KMS-11 (cell line): ENCODE results near the gene STARD9.

ENCODE experiments used
- H2AFZ ChIP-seq: fragments of 200-600 bp; sonication (generic); 2 replicates; pipeline ENCODE4 v1.6.1; 2016; ENCODE audit warnings: antibody characterized with exemption, mixed run types, low read depth
- H3K27ac ChIP-seq: fragments of 200-600 bp; sonication (generic); 2 replicates; pipeline ENCODE4 v1.6.1; 2016; ENCODE audit warnings: mild to moderate bottlenecking, mixed run types
- H3K27me3 ChIP-seq: fragments of 200-600 bp; sonication (generic); 2 replicates; pipeline ENCODE4 v1.6.1; 2017; ENCODE audit warnings: mild to moderate bottlenecking, low read depth, mixed run types, moderate library complexity; ENCODE audit not compliant: insufficient read depth
- H3K36me3 ChIP-seq: fragments of 200-600 bp; sonication (generic); 2 replicates; pipeline ENCODE4 v1.6.1; 2017; ENCODE audit warnings: mild to moderate bottlenecking, mixed run types; ENCODE audit not compliant: insufficient read depth
- H3K4me1 ChIP-seq: fragments of 200-600 bp; sonication (generic); 2 replicates; pipeline ENCODE4 v1.6.1; 2016; ENCODE audit warnings: mild to moderate bottlenecking, low read depth, mixed run types; ENCODE audit not compliant: poor library complexity, severe bottlenecking
- H3K4me2 ChIP-seq: fragments of 200-600 bp; sonication (generic); 2 replicates; pipeline ENCODE4 v1.7.0; 2016; ENCODE audit warnings: mild to moderate bottlenecking, mixed run types
- H3K4me3 ChIP-seq: fragments of 200-600 bp; sonication (generic); IDR thresholded peaks from 2 replicates; pipeline ENCODE4 v1.6.1; 2017; ENCODE audit warnings: low read depth, low read length, mixed read lengths; ENCODE audit not compliant: insufficient read depth
- H3K79me2 ChIP-seq: fragments of 200-600 bp; sonication (generic); 2 replicates; pipeline ENCODE4 v1.6.1; 2016; ENCODE audit warnings: low read depth, mixed run types; ENCODE audit not compliant: insufficient read depth
- H3K9ac ChIP-seq: fragments of 200-600 bp; sonication (generic); 2 replicates; pipeline ENCODE4 v1.6.1; 2016; ENCODE audit warnings: mild to moderate bottlenecking, mixed run types
- H4K20me1 ChIP-seq: fragments of 200-600 bp; sonication (generic); 2 replicates; pipeline ENCODE4 v1.6.1; 2016; ENCODE audit warnings: mild to moderate bottlenecking, mixed run types; ENCODE audit not compliant: insufficient read depth
- CTCF ChIP-seq: fragments of 200-600 bp; sonication (generic); conservative IDR thresholded peaks from 2 replicates; pipeline ENCODE4 v1.6.1; 2017; ENCODE audit warnings: low read depth, mild to moderate bottlenecking, antibody characterized with exemption, low read length, moderate library complexity, mixed read lengths

STARD9 gene

DNA sequence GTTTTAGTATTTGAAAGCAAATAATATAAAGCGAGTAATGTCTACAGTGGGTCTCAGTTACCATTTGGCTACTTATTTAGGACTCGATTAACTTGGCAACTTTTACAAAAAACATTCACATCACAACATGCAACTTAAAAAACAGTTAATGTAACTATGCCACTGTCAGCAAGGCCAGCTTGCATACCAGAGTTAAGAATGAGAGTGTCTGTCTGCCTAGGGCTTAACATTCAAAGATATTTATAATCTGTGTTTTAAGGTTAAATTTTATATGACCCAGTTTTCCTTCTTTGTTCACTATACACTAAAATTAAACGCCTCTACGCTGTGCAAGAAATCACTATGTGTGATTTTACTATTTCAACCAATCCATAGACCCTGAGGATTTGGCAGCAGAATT, 166.7 kb downstream of the STARD9 start:
- Histone ChIP-seq H3K27me3 (no peaks in the 10 kb centered on the region), H4K20me1 (no peaks in the 10 kb centered on the region), H3K4me1 (peaks cover 7% of the 10 kb centered on the region), H3K36me3 (no peaks in the 10 kb centered on the region), H3K27ac (no peak overlapping the region), H3K4me2 (no peak overlapping the region), H3K79me2 (no peaks in the 10 kb centered on the region), H2AFZ (no peak overlapping the region), H3K9ac (no peak overlapping the region), H3K4me3 (no peak overlapping the region)
- TF ChIP-seq CTCF: no peak

- Histone ChIP-seq H4K20me1 (no peaks in the 10 kb centered on the region), H2AFZ (no peak overlapping the region), H3K9ac (no peak overlapping the region), H3K27me3 (no peaks in the 10 kb centered on the region), H3K4me2 (no peak overlapping the region), H3K36me3 (no peaks in the 10 kb centered on the region), H3K27ac (no peak overlapping the region), H3K79me2 (no peaks in the 10 kb centered on the region), H3K4me3 (no peak overlapping the region), H3K4me1 (no peaks in the 10 kb centered on the region)
- no peak for TF ChIP-seq CTCF
These were observed 168.8 kb downstream of the STARD9 start for GRCh38 chr15:42744195-42744594.

- Histone ChIP-seq H3K79me2 (no peaks in the 10 kb centered on the region), H3K9ac (no peak overlapping the region), H3K27me3 (no peaks in the 10 kb centered on the region), H3K4me2 (no peak overlapping the region), H3K4me1 (no peaks in the 10 kb centered on the region), H3K27ac (no peak overlapping the region), H3K4me3 (no peak overlapping the region), H4K20me1 (no peaks in the 10 kb centered on the region), H3K36me3 (no peaks in the 10 kb centered on the region), H2AFZ (no peak overlapping the region)
- TF ChIP-seq CTCF: no peak
These were observed 173.9 kb downstream of the STARD9 start for GRCh38 chr15:42749266-42749665.

- Histone ChIP-seq H4K20me1 (no peaks in the 10 kb centered on the region), H3K4me2 (no peak overlapping the region), H3K36me3 (no peaks in the 10 kb centered on the region), H3K79me2 (no peaks in the 10 kb centered on the region), H3K27ac (no peak overlapping the region), H3K4me1 (no peaks in the 10 kb centered on the region), H3K9ac (no peak overlapping the region), H3K27me3 (no peaks in the 10 kb centered on the region), H3K4me3 (no peak overlapping the region), H2AFZ (no peak overlapping the region)
- no peak for TF ChIP-seq CTCF
These were observed 174.9 kb downstream of the STARD9 start for GRCh38 chr15:42750306-42750705.

DNA sequence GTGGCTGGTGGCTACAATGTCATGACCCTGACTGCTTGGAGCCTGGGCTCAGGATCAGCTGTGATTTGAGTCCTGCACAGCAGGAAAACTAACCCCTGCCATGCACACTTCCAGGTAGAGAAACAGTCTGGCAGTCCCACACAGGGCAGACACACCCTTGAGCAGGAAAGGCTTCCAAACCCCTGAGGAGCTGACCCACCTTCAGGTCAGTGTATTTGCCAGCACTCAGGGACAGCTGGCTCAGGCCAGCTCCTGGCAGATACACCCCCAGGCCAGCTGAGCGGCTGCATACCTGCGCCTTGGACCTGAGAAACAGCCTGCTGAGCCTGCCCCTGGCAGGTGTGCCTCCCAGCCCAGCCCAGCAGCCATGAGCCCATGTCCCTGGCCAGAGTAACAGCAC, 183.7 kb downstream of the STARD9 start:
- Histone ChIP-seq H3K36me3 (no peaks in the 10 kb centered on the region), H4K20me1 (no peaks in the 10 kb centered on the region), H3K27ac (no peak overlapping the region), H3K4me3 (no peak overlapping the region), H3K79me2 (no peaks in the 10 kb centered on the region), H3K27me3 (no peaks in the 10 kb centered on the region), H3K4me1 (no peaks in the 10 kb centered on the region), H3K9ac (no peak overlapping the region), H2AFZ (no peak overlapping the region), H3K4me2 (no peak overlapping the region)
- TF ChIP-seq CTCF: no peak
